Epithelial cell of proximal tubule (primary cell): ENCODE results near the gene C19orf73. TPM values are rescaled to one million over a fixed set of nuclear protein-coding genes. Genes with fewer than 3 reads are reported as not detected.

Experiments
- DNase-seq: peaks from one replicate; pipeline ENCODE4 v3.0.0-alpha.2; 2011; ENCODE audit warnings: low read depth
- H3K4me3 ChIP-seq: 2 replicates; pipeline ENCODE4 v1.5.1; 2011; ENCODE audit warnings: low read depth, mild to moderate bottlenecking, low read length
- total RNA-seq: library from RNA; depleted of rRNA; stranded (reverse); fragments of >200 nt; gene quantifications from 2 replicates; pipeline ENCODE4 v1.2.3, GENCODE V29; 2015
- TF ChIP-seq, protein P1 (sequence below): conservative IDR thresholded peaks from 2 replicates; pipeline ENCODE4 v1.5.1; 2012; ENCODE audit warnings: low read depth, mild to moderate bottlenecking, low read length

Gene C19orf73
- total RNA-seq, 1 donor from 2014 or later, result 10.3 TPM

DNA sequence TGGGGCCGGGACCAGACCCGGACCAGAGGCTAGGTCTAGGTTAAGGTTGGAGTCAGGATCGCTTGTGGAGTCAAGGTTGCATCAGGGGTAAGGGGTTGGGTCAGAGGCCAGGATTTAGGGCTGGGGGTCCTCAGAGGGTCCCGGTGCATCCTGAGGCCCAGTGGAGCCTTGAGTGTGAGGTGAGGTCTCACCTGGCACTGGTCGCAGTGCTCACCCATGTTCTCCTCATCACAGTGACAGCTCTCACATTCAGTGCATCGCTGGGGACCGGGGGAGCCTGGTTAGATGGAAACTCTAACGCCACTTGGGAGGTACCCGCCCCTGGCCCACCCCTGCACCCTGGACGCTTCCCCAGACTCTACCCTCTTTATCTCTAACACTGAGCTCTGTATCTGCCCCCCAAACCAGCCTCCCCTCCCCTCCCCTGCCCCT lies 33.2 kb upstream of the C19orf73 start:
- no peak overlapping the region for H3K4me3 ChIP-seq
- no peak for DNase-seq
- TF ChIP-seq, protein P1, sequence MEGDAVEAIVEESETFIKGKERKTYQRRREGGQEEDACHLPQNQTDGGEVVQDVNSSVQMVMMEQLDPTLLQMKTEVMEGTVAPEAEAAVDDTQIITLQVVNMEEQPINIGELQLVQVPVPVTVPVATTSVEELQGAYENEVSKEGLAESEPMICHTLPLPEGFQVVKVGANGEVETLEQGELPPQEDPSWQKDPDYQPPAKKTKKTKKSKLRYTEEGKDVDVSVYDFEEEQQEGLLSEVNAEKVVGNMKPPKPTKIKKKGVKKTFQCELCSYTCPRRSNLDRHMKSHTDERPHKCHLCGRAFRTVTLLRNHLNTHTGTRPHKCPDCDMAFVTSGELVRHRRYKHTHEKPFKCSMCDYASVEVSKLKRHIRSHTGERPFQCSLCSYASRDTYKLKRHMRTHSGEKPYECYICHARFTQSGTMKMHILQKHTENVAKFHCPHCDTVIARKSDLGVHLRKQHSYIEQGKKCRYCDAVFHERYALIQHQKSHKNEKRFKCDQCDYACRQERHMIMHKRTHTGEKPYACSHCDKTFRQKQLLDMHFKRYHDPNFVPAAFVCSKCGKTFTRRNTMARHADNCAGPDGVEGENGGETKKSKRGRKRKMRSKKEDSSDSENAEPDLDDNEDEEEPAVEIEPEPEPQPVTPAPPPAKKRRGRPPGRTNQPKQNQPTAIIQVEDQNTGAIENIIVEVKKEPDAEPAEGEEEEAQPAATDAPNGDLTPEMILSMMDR, result no peak

DNA sequence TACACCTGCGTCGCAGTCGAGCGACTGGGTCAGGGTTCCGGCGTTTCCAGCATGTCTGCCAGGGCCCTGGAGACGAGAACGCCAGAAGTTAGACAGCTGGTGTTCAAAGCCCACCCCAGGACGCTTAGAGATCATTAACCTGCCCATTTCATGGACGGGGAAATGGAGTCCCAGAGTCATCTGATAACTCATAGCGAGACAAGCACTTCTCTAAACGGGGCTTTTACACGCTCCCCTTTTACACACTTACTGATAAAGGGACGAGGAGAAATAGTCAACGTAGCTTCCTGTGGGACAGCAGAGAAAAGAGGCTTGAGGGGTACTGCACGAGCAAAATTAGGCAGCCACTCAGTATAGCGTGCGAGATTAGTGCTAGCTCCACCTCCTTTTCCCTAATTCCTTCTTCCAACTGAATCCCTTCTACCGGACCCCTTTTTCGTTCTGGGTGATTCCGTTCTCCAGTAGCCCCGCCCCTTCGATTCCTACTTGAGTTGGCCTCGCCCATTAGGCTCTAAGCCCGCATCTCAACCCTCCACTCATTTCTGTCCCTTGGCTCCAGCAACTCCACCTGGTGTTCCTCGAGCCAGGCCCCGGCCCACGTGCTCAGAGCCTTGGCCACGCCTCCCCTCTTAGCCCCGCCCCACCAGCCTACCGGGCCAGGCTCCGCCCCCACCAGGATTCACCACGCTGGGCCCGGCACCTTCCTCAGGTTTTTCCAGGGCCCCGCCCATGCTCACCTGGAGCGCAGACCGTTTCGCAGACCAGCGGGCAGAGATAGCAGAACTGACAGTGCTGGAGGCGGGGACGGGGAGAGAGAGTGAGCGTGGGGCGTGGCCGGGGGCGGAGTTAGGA lies 32.5 kb upstream of the C19orf73 start:
- peak overlapping the region; percentile 16 for H3K4me3 ChIP-seq
- TF ChIP-seq, protein P1, result no peak
- no peak for DNase-seq

DNA sequence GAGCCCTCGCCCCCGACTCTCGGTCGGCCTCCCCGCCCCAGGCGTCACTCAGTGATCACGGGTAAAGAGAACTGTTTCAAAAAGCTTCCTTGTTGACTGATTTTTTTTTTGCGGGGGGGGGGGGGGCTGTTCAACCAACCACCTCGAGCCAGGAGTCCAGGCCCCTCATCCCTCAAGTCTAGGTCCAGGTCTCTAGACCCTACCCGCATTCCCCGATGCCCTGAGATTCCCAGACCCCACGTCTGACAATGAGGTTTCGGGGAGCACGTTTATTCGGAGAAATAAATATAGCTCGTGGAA lies 32.0 kb upstream of the C19orf73 start:
- H3K4me3 ChIP-seq, result peak overlapping the region; percentile 78
- no peak for DNase-seq
- TF ChIP-seq, protein P1, result no peak

DNA sequence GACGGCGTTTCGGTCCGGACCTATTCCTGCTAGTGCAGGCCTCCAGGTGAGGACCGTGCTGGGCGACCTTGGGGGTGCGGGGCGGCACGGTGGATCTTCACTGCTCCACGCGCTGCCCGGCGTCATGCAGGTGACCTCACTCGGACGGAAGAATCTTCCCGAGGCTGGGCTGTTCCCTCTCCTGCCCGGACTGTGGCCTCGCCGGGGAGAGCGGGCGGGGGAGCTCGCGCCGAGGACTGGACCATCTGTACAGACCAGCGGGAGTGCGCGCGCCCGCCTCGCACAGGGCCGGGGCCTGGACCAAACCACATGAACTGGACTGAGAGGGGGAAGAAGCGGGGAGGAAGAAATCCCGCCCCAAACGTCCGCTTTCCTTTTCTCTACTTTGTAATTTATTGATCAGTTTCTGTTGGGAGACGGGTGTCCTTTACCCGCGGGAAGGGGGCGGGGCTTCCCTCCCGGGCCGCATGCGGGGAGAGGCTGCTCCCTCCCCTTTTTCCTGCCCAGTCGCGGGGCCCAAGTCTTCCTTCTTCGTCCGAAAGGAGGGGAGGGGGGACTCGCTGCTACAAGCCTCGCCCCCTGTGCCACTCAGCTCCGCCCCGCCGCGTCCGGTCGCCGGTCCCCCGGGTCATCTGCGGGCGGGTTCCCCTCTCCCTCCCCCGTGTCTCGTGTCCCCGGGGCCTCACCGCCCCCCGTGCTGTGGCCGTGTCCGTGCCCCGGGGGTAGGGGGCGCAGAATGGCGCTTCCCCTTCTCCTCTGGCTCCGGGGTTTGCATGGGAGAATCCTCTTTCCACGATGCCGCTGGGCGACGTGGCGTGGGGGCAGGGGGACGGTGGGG lies 31.4 kb upstream of the C19orf73 start:
- TF ChIP-seq, protein P1, result no peak
- peak overlapping the region; percentile 78 for H3K4me3 ChIP-seq
- DNase-seq, result no peak

DNA sequence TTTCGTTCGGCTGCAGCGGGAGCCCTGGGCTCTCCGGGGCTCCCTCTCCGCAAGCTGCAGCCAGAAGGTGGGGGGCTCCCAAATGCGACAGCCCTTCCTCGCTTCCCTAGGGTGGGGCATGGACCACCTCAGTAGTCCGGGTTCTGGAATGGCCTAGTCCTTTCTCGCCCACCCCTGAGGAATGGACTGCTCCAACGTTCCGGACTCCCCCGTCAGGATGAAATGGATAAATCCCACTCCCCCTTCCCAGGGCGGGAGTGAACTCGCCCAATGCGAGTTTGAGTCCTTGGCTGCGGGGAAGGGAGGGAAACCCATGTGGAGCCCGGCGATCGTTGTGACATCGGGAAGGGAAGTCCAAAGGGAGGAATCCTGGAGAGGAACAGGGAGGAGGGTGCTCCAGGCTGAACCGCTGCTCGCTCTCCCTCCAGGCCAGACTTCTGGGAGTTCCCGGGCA lies 30.7 kb upstream of the C19orf73 start:
- peak overlapping the region; percentile 78 for H3K4me3 ChIP-seq
- TF ChIP-seq, protein P1, result no peak
- no peak for DNase-seq

DNA sequence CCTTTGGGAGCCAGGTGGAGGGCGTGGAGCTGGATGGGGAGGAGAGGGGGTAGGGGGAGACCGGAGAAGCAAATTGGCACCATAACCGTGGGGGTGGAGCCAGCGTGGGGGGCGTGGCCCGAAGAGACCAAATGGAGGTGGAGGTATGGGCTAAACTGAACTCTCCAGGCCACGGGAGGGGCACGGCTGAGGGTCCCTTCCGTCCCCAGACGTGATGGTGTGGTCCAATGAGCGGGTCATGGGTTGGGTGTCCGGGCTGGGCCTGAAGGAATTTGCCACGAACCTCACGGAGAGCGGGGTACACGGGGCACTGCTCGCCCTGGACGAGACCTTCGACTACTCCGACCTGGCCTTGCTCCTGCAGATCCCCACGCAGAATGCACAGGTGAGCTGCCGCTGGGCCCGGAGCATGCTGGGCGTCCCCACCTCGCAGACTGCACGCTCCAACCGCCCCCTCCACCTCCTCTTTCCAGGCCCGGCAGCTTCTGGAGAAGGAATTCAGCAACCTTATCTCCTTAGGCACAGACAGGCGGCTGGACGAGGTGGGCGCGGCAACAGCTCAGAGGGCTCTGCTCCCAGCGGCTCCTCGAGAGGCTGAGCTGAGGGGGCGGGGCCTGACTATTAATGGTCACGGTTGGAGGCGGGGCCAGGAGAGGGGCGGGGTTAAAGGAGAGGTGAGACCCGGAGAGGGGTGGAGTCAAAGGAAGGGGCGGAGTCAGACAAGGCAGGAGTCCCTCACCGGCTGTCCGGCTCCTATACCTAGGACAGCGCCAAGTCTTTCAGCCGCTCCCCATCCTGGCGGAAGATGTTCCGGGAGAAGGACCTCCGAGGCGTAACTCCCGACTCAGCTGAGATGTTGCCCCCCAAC lies 30.1 kb upstream of the C19orf73 start:
- H3K4me3 ChIP-seq, result peak overlapping the region; percentile 78
- no peak for DNase-seq
- TF ChIP-seq, protein P1, result no peak
